NCI-H82 (cell line): ENCODE measurements around the gene SERPINB10.

ENCODE experiments used
- DNase-seq: peaks from one replicate; lab custom pipeline; 2025; lab: John Stamatoyannopoulos, UW

Gene SERPINB10, protein sequence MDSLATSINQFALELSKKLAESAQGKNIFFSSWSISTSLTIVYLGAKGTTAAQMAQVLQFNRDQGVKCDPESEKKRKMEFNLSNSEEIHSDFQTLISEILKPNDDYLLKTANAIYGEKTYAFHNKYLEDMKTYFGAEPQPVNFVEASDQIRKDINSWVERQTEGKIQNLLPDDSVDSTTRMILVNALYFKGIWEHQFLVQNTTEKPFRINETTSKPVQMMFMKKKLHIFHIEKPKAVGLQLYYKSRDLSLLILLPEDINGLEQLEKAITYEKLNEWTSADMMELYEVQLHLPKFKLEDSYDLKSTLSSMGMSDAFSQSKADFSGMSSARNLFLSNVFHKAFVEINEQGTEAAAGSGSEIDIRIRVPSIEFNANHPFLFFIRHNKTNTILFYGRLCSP

DNA sequence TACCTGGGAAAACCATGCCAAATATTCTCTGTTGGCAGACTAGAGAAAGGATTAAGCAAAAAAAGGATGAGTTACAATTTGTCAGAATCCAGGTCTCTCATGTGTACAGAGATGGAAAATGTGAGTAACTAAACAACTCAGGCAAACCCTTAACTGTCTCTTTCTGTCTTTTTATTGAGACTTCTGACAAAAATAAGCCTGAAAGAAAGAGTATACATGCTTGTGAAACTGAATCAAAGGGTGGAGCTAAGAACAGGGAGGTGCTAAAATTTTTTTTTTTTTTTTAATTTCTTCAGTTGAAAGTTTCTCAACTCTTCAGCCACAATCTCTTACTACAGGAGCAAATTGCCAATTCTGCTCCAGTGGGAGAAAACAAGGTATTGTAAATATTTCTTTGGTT, at the start of gene SERPINB10:
SERPINB10 (plus strand) TSS at position 295 of the 400 bp plus-strand sequence. CDS start 7,553 bp downstream, outside the sequence.
- DNase-seq: no peak

DNA sequence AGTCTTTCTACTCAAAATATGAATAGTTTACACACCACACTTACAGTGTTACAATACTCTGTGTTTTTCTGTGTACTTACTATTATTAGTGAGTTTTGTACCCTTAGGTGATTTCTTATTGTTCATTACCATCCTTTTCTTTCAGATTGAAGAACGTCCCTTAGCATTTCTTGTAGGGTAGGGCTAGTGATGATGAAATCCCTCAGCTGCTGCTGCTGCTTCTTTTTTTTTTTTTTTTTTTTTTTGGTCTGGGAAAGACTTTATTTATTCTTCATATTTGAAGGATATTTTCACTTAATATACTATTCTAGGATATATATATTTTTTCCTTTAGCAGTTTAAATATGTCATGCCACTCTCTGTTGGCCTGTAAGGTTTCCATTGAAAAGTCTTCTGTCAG, 49.3 kb upstream of the SERPINB10 start:
- no peak for DNase-seq

DNA sequence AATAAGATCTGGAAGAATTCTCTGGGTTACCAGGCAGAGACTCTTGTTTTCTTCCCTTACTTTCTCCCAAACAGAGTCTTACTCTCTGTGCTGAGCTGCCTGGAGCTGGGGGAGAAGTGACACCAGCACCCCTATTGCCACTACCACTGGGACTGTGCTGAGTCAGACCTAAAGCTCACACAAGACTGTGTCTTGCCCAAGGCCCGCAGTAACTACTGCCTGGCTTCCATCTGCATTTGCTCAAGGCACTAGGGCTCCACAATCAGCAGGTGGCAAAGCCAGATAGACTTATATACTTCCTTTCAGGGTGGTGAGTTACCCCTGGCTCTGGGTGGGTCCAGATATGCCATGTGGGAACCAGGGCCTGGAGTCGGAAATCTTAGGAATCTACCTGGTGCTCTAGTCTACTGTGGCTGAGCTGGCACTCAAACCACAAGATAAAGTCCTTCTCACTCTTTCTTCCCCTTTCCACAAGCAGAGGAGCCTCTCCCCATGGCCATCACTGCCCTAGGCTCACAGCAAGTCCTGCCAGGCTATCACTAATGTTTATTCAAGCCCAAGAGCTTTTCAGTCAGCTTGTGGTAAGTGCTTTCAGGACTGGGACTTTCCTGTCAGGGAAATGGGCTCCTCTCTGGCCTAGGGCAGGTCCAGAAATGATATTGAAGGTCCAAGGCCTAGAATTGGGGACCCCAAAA, 47.8 kb upstream of the SERPINB10 start:
- DNase-seq: no peak

DNA sequence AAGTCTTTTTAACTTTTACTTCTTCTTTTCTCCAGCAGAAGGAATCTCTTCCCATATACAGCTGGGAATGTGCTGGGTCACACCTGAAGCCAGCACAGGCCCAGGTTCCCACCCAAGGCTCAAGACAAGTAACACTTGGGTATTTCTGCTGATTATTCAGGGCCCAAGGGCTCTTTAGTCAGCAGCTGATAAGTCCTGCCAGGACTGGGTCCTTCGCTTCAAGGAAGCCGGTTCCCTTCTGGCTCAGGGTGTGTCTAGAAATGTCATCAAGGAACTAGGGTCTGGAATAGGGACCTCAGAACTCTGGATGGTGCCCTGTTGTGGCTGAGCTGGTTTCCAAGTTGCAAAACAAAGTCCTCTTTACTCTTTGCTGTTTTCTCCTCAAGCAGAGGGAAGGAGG, 47.2 kb upstream of the SERPINB10 start:
- no peak for DNase-seq

DNA sequence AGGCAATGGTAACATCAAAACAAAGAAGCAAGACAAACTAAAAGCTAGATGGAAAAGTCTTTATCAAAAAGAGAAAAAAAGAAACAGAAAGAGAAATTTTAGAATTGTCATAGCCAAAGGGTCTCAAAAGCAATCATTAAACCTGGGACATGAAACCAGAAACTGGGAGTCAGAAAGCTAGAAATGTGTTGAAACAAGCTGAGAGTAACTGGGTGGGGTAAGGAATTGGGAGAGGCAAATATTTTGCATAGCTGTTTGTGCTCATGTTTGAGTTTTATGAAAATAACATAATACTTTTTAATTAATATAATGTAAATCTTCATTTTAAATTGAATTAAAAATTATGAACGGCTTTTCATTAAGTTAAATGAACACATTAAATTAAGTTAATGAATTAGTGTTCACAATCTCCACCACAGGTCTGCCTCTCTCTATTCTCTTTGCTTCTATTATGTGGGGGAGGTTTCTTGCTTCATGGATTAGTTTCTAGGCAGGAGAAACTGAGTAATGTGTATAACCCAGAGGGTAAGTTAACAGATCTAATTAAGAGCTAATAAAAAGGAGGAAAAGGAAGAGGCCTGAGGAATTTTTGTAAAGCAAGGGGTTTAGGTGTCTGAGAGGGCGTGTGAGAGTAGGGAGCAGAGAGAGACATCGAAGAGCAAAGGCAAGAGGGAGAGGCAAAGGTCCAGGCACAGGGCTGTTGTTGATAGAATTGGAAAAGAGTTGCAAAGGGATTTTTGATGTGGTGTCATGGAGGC, 40.2 kb upstream of the SERPINB10 start:
- no peak for DNase-seq

DNA sequence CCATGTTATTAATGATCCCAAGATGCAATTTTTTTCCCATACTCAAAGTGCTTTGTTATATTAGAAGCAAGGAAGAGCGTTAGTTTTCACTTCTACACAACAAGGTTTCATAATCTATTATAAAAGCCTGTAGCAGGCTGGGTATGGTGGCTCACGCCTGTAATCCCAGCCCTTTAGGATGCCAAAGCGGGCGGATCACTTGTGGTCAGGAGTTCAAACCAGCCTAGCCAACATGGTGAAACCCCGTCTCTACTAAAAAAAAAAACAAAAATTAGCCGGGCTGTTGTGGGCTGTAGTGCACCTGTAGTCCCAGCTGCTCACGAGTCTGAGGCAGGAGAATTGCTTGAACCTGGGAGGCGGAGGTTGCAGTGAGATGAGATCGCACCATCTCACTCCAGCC, 39.2 kb upstream of the SERPINB10 start:
- no peak for DNase-seq

DNA sequence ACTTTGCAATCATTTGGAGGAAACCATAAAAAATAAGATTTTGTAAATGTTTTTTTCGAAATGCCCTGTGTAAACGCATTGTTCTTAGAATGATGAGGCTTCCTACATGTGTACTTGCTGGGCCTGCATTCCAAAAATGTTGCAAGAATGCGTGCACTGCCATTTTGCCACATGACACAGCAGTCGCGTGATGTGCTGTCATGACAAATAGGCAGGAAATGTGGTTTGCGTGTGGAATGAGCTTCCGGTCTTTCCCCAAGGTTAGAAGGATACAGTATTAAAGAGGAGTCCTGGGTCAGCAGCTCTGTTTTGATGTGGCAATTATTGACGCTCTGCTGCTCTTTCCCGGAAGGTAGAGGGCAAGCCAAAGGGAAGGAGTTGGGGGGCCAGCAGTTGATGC, 38.4 kb upstream of the SERPINB10 start:
- no peak for DNase-seq

DNA sequence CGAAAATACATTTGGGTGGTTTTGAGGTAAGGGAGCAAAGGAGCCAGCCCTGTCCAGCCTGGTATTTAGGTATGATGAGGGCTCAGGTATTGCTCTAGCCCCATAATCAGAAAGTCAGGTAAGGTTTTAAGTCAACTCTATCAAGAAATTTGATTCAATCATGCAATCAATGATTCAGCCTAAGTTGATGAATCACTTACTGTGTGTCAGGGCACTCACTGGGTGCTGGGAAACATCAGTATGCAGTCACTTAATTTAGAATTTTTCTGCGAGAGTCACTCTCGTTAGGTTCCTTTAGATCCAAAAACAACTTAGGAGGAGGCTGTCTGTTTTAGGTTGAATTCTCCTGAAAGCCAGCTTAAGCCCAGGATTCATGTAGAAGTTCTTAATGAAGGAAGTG, 37.9 kb upstream of the SERPINB10 start:
- no peak for DNase-seq

DNA sequence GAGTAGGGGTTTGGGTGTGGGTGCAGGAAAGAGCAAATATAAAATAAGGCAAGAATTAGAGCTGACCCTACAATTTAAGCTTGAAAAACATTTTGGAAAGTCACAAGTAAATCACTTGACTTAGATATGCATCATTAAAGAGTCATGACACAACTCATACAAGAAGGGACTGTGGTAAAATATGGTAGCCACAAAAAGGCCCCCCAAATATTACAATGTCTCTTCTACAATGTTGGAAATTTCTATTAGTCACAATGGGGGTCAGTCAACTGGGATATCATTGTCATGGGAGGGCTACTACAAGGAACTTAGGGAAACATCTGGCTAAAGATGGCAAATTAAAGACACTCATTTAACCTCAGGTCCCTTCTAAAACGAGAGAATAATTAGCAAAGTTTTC, 35.9 kb upstream of the SERPINB10 start:
- DNase-seq: no peak

DNA sequence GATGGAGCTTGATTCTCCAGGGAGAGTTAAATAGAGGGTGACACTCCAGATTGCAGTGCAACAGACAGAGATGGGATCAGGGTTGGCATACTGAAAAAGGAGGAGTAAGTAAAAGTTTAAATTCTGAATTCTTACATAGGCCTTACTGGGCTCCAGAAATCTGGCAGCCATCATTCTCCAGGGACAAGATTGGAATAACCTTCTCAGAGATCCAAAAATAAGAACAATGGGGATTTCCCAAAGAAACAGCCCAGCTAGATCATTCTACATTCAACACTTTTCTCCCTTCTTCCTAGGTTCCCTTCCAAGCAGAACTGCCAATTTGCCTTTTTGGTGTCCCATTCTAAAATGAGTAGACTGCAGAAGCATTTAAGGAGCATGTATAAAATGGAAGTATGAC, 35.2 kb upstream of the SERPINB10 start:
- no peak for DNase-seq

DNA sequence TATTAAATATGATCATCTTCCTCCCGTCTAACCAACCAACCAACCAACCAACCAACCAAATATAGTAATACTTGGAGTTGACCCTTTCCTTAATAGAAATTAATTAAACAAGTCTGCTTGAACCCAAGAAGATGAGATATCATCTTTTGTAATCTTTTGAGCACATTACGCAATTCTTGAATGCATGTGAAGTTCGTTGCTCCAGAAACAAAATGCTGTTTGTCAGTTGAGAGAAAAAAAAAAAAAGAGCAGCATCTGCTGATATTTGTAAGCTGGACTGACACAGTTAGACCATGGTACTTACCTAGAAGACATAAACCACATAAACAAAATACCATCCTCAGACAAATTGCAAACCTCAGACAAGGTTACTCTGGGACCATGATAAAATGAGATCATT, 29.4 kb upstream of the SERPINB10 start:
- no peak for DNase-seq

DNA sequence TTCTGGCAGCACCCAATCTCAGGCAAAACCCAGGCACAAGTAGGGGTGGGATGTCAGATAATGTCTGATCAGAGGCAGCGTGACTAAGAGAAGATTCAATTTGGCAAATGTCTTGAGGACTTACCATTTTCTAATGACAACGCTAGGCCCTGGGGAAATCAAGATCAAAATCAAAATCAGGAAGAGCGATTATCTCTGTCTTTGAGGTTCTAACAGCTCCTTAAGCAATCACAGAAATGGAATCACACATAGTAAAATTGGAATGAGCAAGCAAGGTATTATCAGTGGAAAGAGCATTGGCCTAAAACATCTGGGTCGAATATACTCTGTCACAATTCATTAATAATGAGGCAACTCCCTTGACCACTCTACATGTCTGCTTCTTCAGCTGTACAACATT, 28.8 kb upstream of the SERPINB10 start:
- DNase-seq: no peak

DNA sequence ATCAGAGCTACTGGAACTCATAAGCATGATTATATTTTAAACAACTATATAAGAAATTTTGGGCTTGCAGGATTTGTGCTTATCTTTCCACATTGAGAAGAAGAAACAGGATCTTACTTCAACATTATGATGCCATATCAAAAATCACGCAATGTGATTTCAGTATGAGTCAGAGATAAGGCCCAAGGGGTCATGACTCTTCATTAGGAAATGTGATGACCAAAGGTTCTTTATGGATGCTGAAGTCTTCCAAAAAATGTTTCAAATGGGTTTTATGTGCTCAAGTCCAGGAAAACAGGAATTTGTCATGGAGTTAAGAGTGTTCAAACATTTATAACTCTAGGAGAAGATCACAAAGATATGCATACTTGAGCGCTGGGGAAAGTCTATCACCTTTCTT, 28.0 kb upstream of the SERPINB10 start:
- DNase-seq: no peak

DNA sequence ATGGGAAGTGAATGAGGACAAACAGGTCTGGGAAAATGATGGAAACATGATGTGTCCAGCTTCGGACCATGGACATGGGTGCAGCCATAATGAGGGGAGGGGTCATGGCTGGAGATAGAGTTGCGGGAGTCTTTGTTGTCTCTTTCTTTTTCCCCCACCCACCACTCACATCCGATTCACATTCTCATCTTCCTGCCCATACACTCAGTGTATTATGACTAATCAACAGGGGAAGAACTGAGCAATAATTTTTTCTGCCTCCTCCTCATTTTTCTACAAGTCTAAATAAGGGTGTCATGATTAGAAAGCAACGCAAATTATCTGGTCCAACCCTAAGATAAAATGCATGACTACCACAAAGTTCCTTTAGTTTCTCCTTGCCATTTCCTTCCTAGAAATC, 25.9 kb upstream of the SERPINB10 start:
- DNase-seq: no peak

DNA sequence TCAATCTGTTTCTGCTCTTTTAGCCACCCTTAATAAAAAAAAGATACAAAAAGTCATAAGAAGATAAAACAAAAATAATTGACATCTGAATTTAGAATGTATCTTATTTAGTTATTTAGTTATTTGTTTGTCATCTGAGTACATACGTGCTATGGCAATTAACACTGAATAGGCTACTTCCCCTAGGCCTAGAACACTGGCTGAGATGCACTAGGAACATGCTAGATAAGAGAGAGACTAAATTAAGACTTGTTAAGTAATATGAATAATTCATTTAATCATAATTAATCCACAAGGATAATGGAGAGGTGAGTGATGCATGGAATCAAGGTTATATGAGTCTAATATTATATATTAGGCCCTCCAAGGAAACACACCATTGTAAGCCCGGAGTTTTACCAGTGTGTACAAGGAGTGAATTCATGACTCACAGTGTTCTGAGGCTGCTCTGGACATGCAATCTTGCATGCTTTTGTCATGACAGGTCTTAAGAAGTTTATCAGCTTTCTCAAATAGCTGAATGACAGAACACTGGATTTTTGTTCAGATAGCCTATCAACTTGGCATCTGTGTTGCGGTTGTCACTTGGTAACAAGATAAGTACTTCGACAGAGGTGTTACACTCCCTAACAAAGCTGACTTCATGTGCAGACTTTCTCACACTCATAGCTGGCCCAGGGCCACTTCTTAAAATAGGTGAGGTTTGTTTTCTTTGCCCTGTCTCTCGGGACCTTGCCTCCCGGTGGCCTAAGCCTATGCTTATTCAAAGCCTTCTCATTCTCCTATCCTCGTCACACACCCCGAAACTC, 25.2 kb upstream of the SERPINB10 start:
- no peak for DNase-seq

DNA sequence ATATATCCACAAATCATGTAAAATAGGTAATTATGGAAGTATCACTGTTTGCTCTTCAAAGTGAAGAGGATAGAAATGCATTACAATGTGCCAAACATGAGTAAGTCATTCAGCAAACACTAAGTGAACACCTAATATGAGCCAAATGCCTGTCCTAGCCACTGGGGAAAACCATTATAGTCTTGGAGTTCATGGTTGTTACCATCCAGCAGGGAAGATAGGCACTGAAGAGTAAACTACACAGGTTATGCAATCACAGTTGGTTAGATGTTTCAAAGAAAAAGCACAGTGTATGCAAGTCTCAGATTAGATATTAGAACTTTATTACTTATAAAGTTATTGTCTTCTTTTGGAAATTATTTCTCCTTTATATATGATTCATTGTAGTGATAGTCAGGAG, 24.1 kb upstream of the SERPINB10 start:
- no peak for DNase-seq

DNA sequence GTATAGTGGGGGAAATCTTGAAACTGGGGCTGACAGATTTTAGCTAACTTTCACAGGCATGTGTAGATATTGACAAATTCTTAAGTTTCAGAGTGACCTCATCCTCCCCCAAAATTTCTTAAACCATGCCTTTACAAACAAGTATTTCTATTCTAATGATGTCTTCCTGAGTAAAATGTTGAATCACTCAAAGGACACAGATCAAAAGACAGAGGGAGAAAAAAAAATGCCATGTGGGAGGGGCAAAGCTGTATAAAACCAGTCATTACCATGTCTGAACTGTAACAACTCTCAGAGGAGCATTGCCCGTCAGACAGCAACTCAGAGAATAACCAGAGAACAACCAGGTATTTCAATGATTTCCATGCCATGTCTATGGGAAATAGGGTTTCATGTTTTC, 20.3 kb upstream of the SERPINB10 start, which contains the start of gene SERPINB2:
SERPINB2 (plus strand) TSS at position 282 of the 400 bp plus-strand sequence. CDS start 3,740 bp downstream, outside the sequence.
- no peak for DNase-seq

DNA sequence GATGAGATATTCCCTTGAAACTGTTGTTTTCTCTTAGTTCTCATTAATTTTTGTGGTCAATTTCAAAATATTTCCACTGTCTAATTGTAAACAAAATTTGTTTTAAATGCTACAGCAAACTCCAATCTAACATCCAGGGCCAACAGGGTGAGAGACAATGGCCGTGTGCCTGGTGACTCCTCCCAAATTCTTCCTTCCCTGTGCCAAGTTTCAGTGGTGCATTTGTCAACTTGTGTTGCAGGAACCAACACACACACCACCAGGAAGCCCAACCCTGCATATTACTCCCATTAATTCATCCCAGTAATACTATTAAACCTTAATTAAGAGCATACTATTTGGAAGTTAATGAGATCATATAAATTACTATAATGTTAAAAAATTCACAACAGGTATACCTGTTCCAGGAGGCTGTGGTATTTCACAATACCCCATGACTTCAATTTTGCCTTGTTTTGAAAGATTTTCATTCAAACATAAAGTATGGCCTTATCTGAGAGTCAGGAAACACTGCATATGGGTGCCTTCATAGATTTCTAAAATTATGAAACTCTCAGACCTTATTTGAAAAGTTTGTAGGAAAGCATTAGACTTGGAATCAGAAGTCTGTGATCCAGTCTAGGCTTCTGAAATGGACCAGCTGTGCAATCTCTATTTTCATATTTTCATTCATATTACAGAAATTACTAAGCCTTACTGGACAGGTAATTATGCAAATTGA, 19.1 kb upstream of the SERPINB10 start:
- DNase-seq: no peak

DNA sequence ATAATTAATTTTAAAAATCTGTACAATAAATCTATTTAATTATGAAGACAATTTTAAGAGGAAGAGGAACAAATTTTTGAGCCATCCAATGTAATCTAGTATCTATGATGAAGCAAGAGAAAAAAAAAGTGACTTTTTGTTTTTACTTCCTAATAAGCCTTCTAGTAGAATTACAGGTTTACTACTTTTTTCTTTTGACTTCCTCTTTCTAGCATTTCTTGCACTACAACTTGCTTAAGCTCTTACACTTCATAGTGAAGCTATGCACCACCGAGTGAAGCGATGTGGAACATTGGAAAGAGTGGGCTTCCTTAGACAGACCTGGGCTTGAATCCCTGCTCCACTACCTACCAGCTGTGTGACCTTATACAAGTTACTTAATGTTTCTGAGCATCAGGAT, 18.1 kb upstream of the SERPINB10 start:
- no peak for DNase-seq

DNA sequence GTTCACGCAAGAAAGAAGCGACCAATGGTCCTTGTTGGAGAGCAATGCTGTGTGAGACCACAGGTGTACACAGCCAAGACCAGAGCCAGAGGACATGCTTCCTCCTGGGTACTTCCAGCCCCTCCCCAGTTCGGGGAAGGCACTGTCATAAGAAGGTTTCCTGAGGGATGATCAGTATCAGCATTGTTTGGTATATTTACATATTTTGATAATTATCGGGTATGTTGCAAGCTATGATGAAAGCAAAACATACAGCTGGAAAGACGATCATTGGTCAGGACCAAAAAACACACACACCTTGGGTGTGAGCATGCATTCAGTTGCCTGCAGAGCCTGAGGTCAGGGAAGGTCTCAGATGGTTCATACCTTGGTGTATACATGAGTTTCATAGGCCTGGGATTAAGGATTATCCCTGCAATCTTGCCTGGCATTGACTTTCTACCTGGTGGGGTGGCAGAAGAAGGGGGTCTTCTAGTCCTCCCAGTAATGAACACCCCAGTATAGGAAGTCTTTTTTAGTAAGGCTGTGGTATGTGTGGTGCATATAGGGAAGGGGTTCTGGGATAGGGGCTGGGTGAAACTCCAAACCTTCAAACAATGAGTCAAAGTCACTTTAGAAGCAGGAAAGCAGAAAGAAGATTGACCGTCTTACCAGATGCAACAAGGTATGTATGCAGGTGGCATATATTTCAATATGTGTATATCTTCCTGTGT, 17.4 kb upstream of the SERPINB10 start:
- DNase-seq: no peak

DNA sequence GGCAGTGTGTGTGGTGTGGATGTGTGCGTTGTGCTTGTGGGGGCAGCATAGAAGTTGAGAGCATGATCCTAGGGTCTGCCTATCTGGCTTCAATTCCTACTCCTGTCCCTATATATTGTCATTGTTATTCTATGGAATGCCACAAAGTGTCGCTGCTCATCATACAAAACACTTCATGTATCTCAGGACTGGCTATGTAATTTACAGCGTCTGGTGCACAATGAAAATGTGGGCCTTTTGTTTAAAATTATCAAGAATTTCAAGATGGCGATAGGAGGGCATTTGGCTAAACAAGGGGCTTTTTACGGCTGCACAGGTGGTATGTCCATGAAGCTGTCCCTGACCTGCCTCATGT, 16.8 kb upstream of the SERPINB10 start:
- peak; percentile 77 for DNase-seq
